K562 (cell line): ENCODE data around the gene ANKRD34A. TPM values are rescaled to one million over a fixed set of nuclear protein-coding genes. Genes with fewer than 3 reads are reported as not detected.

Experiments
- ATAC-seq: fragments of 200-7000 bp; cut with Tn5 transposase; 3 replicates; pipeline ENCODE4 v1.9.1; 2020; ENCODE audit warnings: moderate library complexity
- BruUV-seq: library from RNA; stranded (reverse); fragments of 400-500 nt; replicated peaks from 2 replicates; lab custom pipeline; 2021; lab: Mats Ljungman, UMichigan
- CTCF ChIA-PET: fragments of 300-600 bp; formaldehyde crosslinking; extraction: SDS; loops from one replicate; lab custom pipeline; 2021; ENCODE audit warnings: low intra/inter-chr PET ratio; lab: Yijun Ruan, JAX
- POLR2A ChIA-PET: fragments of 300-600, 350-650 bp; sonication (Branson Sonifier 250); formaldehyde crosslinking; extraction: SDS; loops from one replicate; lab custom pipeline; 2021; ENCODE audit warnings: antibody characterized with exemption, inconsistent platforms; lab: Yijun Ruan, JAX
- DNase-seq, 4 experiments: peaks; one replicate each; pipeline versions ENCODE4 v3.0.0 to v3.0.0-alpha.2; 2011 to 2018; ENCODE audit warnings: low spot score in 3 of 4, mixed read lengths in 3 of 4; ENCODE audit errors: extremely low read depth in 1 of 4
- FAIRE-seq: peaks from 2 replicates; lab custom pipeline; 2011; peaks lifted over from hg19 to GRCh38; lab: Jason Lieb, UNC
- H2AFZ ChIP-seq: 2 replicates; pipeline ENCODE4 v1.6.0; 2011; ENCODE audit warnings: low read depth, low read length, control low read depth, inconsistent platforms
- H3K27ac ChIP-seq: fragments of 200-600 bp; 3 replicates; pipeline ENCODE4 v1.8.0; 2011; ENCODE audit warnings: low read depth, mild to moderate bottlenecking, control low read depth, inconsistent platforms, low read length, moderate library complexity, mixed read lengths; ENCODE audit errors: extremely low read depth
- H3K27me3 ChIP-seq, 2 experiments: fragments of 300-600 bp in 1 of 2; 2 replicates in 1 of 2; 3 replicates in 1 of 2; pipeline versions ENCODE4 v1.6.0 to v1.8.0; 2011; ENCODE audit warnings: inconsistent platforms in 2 of 2, low read length in 2 of 2, mild to moderate bottlenecking in 1 of 2, mixed read lengths in 1 of 2, moderate library complexity in 1 of 2; ENCODE audit not compliant: control insufficient read depth in 2 of 2, insufficient read depth in 2 of 2
- H3K36me3 ChIP-seq: fragments of 300-600 bp; 3 replicates; pipeline ENCODE4 v1.8.0; 2011; ENCODE audit warnings: mild to moderate bottlenecking, low read length, inconsistent platforms; ENCODE audit not compliant: control insufficient read depth, insufficient read depth
- H3K4me1 ChIP-seq, 2 experiments: fragments of 200-600 bp in 1 of 2; replicated peaks in 1 of 2; 2 replicates in 1 of 2; 3 replicates in 1 of 2; pipeline versions ENCODE4 v1.5.1 to v1.8.0; 2011; ENCODE audit warnings: inconsistent platforms in 2 of 2, low read length in 2 of 2, mild to moderate bottlenecking in 1 of 2, mixed read lengths in 1 of 2, moderate library complexity in 1 of 2; ENCODE audit not compliant: control insufficient read depth in 2 of 2, insufficient read depth in 2 of 2
- H3K4me2 ChIP-seq: 2 replicates; pipeline ENCODE4 v1.6.1; 2011; ENCODE audit warnings: low read length, control low read depth, inconsistent platforms, mixed read lengths; ENCODE audit not compliant: insufficient read depth
- H3K4me3 ChIP-seq: fragments of 200-600 bp; sonication (generic), shearing (Covaris generic); 2 replicates; pipeline ENCODE4 v1.5.1; 2016; ENCODE audit warnings: control low read depth, inconsistent platforms
- H3K79me2 ChIP-seq: fragments of 200-600 bp; 3 replicates; pipeline ENCODE4 v1.8.0; 2011; ENCODE audit warnings: low read length, inconsistent platforms; ENCODE audit not compliant: control insufficient read depth, insufficient read depth
- H3K9ac ChIP-seq, 2 experiments: 2 replicates each; pipeline versions ENCODE4 v1.6.0 to v1.6.1; 2011; ENCODE audit warnings: low read depth in 2 of 2, low read length in 2 of 2, control low read depth in 1 of 2, inconsistent platforms in 1 of 2, mild to moderate bottlenecking in 1 of 2, mixed read lengths in 1 of 2; ENCODE audit not compliant: insufficient read depth in 1 of 2
- H3K9me1 ChIP-seq: one replicate; pipeline ENCODE4 v1.6.0; 2011; ENCODE audit warnings: inconsistent platforms, mild to moderate bottlenecking, low read length, moderate library complexity; ENCODE audit not compliant: control insufficient read depth, insufficient read depth
- H3K9me3 ChIP-seq: replicated peaks from 2 replicates; pipeline ENCODE4 v1.5.1; 2011; ENCODE audit warnings: low read depth, low read length, inconsistent platforms; ENCODE audit not compliant: control insufficient read depth, insufficient read depth
- H4K20me1 ChIP-seq: replicated peaks from 2 replicates; pipeline ENCODE4 v1.6.1; 2011; ENCODE audit warnings: low read length, inconsistent platforms, mixed read lengths; ENCODE audit not compliant: control insufficient read depth, insufficient read depth
- ETS2 ChIP-seq: IDR thresholded peaks from 2 replicates; pipeline ENCODE4 v1.6.1; 2016; ENCODE audit warnings: borderline replicate concordance, missing genetic modification characterization, mild to moderate bottlenecking, moderate library complexity, missing compliant biosample characterization; ENCODE audit not compliant: poor library complexity, severe bottlenecking
- GATA2 ChIP-seq: sonication (generic); formaldehyde crosslinking; IDR thresholded peaks from 2 replicates; pipeline ENCODE4 v1.4.0; 2020; ENCODE audit warnings: mild to moderate bottlenecking, missing genetic modification reagents
- MCM5 ChIP-seq: fragments of 450-650 bp; IDR thresholded peaks from 2 replicates; pipeline ENCODE4 v1.6.1; 2016; ENCODE audit warnings: low read depth
- MTA1 ChIP-seq: fragments of 450-650 bp; IDR thresholded peaks from 2 replicates; pipeline ENCODE4 v1.6.1; 2017; ENCODE audit warnings: borderline replicate concordance
- NUFIP1 ChIP-seq: fragments of 450-650 bp; IDR thresholded peaks from 2 replicates; pipeline ENCODE4 v1.6.1; 2018; ENCODE audit not compliant: partially characterized antibody
- PRDM10 ChIP-seq: fragments of 450-650 bp; IDR thresholded peaks from 2 replicates; pipeline ENCODE4 v1.6.1; 2018; ENCODE audit not compliant: partially characterized antibody
- RBM22 ChIP-seq: fragments of 200-400 bp; formaldehyde crosslinking; IDR thresholded peaks from 2 replicates; pipeline ENCODE4 v1.6.1; 2018; ENCODE audit warnings: low read length, low read depth; ENCODE audit not compliant: poor library complexity, severe bottlenecking
- SMAD3 ChIP-seq: fragments of 450-650 bp; formaldehyde crosslinking; conservative IDR thresholded peaks from 2 replicates; pipeline ENCODE4 v1.4.0; 2020; ENCODE audit warnings: mild to moderate bottlenecking
- TFAP4 ChIP-seq: sonication (generic); formaldehyde crosslinking; IDR thresholded peaks from 2 replicates; pipeline ENCODE4 v1.8.0; 2022; ENCODE audit warnings: missing genetic modification reagents, mild to moderate bottlenecking, moderate library complexity, borderline replicate concordance
- ZNF274 ChIP-seq: IDR thresholded peaks from 2 replicates; pipeline ENCODE4 v1.6.1; 2011; ENCODE audit warnings: low read depth, mild to moderate bottlenecking, low read length, moderate library complexity, borderline replicate concordance
- ZNF76 ChIP-seq: fragments of 250-450 bp; sonication (Bioruptor Pico); IDR thresholded peaks from 2 replicates; pipeline ENCODE4 v1.4.0; 2020; ENCODE audit warnings: mild to moderate bottlenecking, moderate library complexity, borderline replicate concordance
- WGBS: fragments of 100-300 bp; shearing (Covaris generic); methylation state at CpG from one replicate; pipeline ENCODE4 v1.1.6; 2016; ENCODE audit warnings: low coverage, mixed read lengths; ENCODE audit not compliant: insufficient coverage; ENCODE audit errors: missing lambda C conversion rate; 5-methylcytosine and 5-hydroxymethylcytosine counted together
- in situ Hi-C: fragments of 300-500 bp; cut with MboI; formaldehyde crosslinking; loops from 4 replicates; pipeline ENCODE4 v1.15.0; 2018; ENCODE audit warnings: inconsistent platforms, mixed read lengths
- intact Hi-C: fragments of 100-400 bp; cut with micrococcal nuclease; formaldehyde crosslinking; loops from 2 replicates; pipeline ENCODE4 v1.14.2; 2022
- polyA plus RNA-seq, 8 experiments: library from polyadenylated mRNA; depleted of rRNA in 4 of 8; stranded (reverse) in 5 of 8; unstranded in 3 of 8; fragments of >200 nt; fragmentation: Nextera tagmentation in 2 of 8; fragmentation: Illumina TruSeq in 1 of 8; extraction: Ambion mirVana in 2 of 8; extraction: Trizol in 1 of 8; gene quantifications; 2 replicates each; pipeline versions ENCODE4 v1.2.1 to v1.2.3, GENCODE V29; 2011 to 2014; ENCODE audit warnings: inconsistent platforms in 1 of 8, missing spikeins in 1 of 8
- total RNA-seq, 7 experiments: library from RNA; depleted of rRNA in 6 of 7; stranded (reverse); fragments of >200 nt in 6 of 7; fragmentation: Illumina TruSeq in 2 of 7; extraction: Trizol in 2 of 7; gene quantifications; 2 replicates each; pipeline versions ENCODE4 v1.2.1 to v1.2.3, GENCODE V29; 2011 to 2021; ENCODE audit warnings: low replicate concordance in 1 of 7
- TF ChIP-seq, protein P1 (sequence below): fragments of 450-650 bp; IDR thresholded peaks from 2 replicates; pipeline ENCODE4 v1.6.1; 2018; ENCODE audit warnings: mild to moderate bottlenecking, low read depth; ENCODE audit not compliant: partially characterized antibody

The ANKRD34A gene
- total and polyA plus RNA-seq, 9 of the 15 experiments (the other 6 are each of a cell fraction or from before 2014, with no cell fraction given), result 0.06 to 1.6 (median 0.43) TPM

- no peak for TF ChIP-seq PRDM10
Observed at GRCh38 chr1:146012703-146013558, 48.6 kb upstream of the ANKRD34A start (continued).

- WGBS, result 93% methylated on average over 4 of the region's 8 CpGs
- TF ChIP-seq TFAP4 (no peak), ETS2 (tag) (no peak), RBM22 (no peak), SMAD3 (CRISPR knock-in tag) (no peak), MTA1 (no peak), MCM5 (no peak), NUFIP1 (no peak), ZNF274 (no peak), GATA2 (CRISPR knock-in tag) (no peak), ZNF76 (CRISPR knock-in tag) (no peak)
- TF ChIP-seq, protein P1, sequence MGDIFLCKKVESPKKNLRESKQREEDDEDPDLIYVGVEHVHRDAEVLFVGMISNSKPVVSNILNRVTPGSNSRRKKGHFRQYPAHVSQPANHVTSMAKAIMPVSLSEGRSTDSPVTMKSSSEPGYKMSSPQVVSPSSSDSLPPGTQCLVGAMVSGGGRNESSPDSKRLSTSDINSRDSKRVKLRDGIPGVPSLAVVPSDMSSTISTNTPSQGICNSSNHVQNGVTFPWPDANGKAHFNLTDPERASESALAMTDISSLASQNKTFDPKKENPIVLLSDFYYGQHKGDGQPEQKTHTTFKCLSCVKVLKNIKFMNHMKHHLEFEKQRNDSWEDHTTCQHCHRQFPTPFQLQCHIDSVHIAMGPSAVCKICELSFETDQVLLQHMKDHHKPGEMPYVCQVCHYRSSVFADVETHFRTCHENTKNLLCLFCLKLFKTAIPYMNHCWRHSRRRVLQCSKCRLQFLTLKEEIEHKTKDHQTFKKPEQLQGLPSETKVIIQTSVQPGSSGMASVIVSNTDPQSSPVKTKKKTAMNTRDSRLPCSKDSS, result no peak
Observed at GRCh38 chr1:146010126-146010738, 45.9 kb upstream of the ANKRD34A start.

More at GRCh38 chr1:146010126-146010738, 45.9 kb upstream of the ANKRD34A start:
- peak overlapping the region; percentile 25; the same call in 1 of the 3 replicates for H3K27ac ChIP-seq
- no peaks in the 10 kb centered on the region for H4K20me1 ChIP-seq
- H3K4me1 ChIP-seq, result peaks cover 11 to 14% of the 10 kb centered on the region in 2 experiments
- no peak overlapping the region for H3K4me2 ChIP-seq
- H3K36me3 ChIP-seq, result no peaks in the 10 kb centered on the region
- intact Hi-C loops, result loop anchor here (10.0 kb wide), 1 partner anchor 285 kb away; no protein-coding TSS in a partner anchor
- ATAC-seq (no peak), DNase-seq (no peak), FAIRE-seq (no peak)
- no peak overlapping the region for H3K4me3 ChIP-seq
- no TSS peak for BruUV-seq
- H3K27me3 ChIP-seq, result no peaks in the 10 kb centered on the region
- in situ Hi-C loops, result loop anchor here (5.0 kb wide), 1 partner anchor 163 kb away; the partner anchor contains the start of gene NUDT17
- CTCF ChIA-PET, result no interaction called here
- no peaks in the 10 kb centered on the region for H3K9me1 ChIP-seq
- no peaks in the 10 kb centered on the region for H3K79me2 ChIP-seq
- no peak overlapping the region for H3K9ac ChIP-seq
- H3K9me3 ChIP-seq, result no peaks in the 10 kb centered on the region
- POLR2A ChIA-PET, result interaction anchor here (1.3 to 2.0 kb wide), 6 partner anchors 12 to 31 kb away, joined by 3 to 8 read pairs (median 6); partner anchors contain the start of gene HJV
- peak overlapping the region; percentile 22; the same call in 1 of the 2 replicates for H2AFZ ChIP-seq
